G401 (cell line): Measurements from ENCODE around the gene YIF1A. TPM values are rescaled to one million over a fixed set of nuclear protein-coding genes. Genes with fewer than 3 reads are reported as not detected.
"Not testable (repeated sequence)": the region's sequence is repeated elsewhere in the genome, so short reads cannot be mapped to it uniquely, and the experiment has no call there.

Experiments used
- DNase-seq: peaks from one replicate; pipeline ENCODE4 v3.0.0-alpha.2; 2015; ENCODE audit warnings: low spot score
- in situ Hi-C: cut with HindIII; loops from 2 replicates; pipeline ENCODE4 v1.10.0; 2016; ENCODE audit warnings: low sequenced_read_pairs, mixed read lengths
- total RNA-seq: library from RNA; depleted of rRNA; stranded (reverse); fragments of >200 nt; shearing (Covaris generic); gene quantifications from 2 replicates; pipeline ENCODE4 v1.2.3, GENCODE V29; 2014

The YIF1A gene
- total RNA-seq, 1 experiment from 2014 or later = 106 TPM

- in situ Hi-C loops, DNase-seq: not testable (repeated sequence)
Measured at GRCh38 chr11:66277064-66277463, 11.9 kb downstream of the YIF1A start.

DNA sequence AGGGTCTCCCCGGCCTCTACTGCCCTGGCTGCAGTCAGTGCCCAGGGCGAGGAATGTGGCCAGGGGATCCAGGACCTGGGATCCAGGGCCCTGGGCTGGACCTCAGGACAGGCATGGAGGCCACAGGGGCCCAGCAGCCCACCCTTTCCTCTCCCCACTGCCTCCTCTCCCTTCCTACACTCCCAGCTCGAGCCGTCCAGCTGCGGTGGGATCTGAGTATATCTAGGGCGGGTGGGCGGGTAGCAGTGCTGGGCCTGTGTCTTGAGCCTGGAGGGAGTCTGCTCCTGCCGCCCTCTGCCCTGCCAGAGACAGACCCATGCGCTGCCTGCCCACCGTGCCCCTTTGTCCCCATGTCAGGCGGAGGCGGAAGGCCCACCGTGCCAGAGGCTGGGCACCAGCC lies 12.3 kb downstream of the YIF1A start:
- DNase-seq, in situ Hi-C loops: not testable (repeated sequence)

DNA sequence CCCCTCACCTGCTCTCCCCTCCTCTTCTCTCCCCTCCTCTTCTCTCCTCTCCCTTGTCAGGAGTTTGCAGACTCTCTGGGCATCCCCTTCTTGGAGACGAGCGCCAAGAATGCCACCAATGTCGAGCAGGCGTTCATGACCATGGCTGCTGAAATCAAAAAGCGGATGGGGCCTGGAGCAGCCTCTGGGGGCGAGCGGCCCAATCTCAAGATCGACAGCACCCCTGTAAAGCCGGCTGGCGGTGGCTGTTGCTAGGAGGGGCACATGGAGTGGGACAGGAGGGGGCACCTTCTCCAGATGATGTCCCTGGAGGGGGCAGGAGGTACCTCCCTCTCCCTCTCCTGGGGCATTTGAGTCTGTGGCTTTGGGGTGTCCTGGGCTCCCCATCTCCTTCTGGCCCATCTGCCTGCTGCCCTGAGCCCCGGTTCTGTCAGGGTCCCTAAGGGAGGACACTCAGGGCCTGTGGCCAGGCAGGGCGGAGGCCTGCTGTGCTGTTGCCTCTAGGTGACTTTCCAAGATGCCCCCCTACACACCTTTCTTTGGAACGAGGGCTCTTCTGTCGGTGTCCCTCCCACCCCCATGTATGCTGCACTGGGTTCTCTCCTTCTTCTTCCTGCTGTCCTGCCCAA lies 12.8 kb downstream of the YIF1A start:
- in situ Hi-C loops = no loop called here
- no peak for DNase-seq

DNA sequence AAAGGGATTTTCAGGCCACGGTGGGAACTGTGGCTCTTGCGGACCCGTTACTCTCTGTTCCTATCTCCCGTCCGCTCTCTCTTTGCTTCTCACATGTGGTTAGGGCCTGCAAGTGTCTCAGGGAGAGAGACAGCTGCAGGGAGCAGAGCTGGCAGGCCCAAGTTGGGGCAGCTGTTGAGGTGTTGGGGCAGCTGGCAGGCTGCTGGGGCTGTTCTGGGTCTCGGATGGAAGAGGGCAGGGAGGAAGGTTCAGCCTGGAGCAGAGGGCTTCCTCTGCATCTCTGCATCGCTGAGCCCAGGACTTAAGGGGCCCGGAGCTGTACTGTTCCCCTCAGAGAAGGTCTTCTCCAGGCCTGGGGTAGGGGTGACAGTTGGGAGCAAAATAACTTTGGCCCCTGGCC lies 13.5 kb downstream of the YIF1A start:
- DNase-seq = no peak
- in situ Hi-C loops = no loop called here

DNA sequence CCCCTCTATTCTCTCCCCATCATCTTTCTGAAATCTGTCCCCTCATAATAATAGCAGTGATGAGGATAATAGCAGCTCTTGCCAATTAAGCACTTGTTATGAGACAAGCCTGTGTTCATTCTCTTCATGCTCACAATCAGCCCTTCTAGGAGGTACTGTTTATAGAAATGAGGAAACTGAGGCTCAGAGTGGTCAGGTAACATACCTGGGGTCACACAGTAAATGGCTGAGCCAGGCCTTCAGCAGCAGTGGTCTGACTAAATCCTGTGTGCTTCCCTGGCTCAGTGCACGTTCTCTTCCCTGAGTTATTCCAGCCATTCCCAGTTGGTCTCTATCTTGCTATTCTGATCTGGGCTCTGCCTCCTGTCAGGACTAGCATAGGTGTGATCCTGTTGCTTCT lies 14.7 kb downstream of the YIF1A start:
- in situ Hi-C loops = no loop called here
- DNase-seq = no peak

DNA sequence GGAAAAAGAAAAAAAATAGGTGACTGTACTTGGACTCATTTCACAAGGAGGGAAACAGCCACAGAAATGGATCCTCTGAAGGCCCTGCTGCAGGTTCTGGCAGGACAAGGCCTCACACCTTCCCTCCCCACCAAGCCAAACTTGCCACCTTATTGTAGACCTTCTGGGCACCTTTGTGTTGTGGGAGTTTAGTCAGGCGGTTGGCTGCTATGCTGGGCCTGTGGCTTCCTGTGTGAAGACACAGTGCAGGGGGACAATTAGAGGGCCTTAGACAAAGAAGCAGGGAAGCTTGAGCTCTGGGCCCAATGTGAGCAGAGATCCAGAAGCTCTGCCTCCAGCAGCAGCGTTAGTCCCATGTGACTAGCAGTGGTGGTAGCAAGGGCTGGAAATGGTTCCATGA lies 16.3 kb downstream of the YIF1A start:
- in situ Hi-C loops = no loop called here
- DNase-seq = no peak

GRCh38 chr11:66271816-66272215 lies 17.1 kb downstream of the YIF1A start:
- in situ Hi-C loops = no loop called here
- DNase-seq = no peak

DNA sequence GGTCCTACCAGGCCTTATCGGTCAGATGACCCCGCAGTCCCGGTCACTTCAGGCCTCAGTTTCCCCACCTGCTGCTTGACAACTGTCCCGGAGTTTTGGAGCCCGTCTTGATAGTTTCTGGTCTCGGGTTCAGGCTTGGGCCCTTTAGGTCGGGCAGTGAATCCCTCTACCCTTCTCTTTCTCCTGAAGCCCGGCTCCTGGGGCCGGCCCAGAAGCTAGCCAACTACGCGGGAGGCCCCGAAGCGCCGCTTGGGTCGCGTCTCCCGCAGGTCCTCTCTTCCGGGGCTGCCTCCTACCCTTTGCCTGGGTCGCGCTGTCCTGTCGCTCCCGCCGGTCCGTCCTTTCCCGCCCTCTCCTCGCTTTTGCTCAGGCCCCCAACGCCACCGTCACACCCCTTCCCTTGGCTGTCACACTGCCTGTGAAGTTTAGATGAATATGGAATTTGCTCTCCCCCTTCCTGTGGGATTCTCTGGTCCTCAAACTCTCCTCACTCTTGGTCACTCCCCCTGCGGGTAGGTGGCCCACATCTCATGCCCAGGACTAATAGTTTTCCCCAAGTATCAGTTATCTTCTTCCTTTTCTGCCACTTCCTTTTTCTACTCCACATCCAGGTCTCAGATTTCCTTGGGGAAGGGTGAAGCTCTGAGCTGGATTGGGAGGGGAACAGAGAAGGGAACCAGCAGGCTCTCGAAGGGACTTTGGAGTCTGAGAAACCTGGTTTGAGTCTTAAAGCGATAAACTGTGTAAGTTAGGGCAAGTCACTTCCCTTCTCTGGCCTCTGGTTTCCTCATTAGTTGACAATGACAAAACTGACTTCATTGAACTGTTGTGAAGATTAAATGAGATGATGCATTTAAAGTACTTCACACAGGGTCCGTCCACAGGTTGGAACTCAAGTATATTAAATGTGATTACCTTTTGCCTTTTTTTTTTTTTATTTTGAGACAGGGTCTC lies 19.7 kb downstream of the YIF1A start:
- in situ Hi-C loops = no loop called here
- DNase-seq = no peak

- in situ Hi-C loops = no loop called here
- DNase-seq = peak; percentile 99
Measured at GRCh38 chr11:66268244-66268951, 20.5 kb downstream of the YIF1A start, which contains the start of gene RAB1B. TSS of gene RAB1B (plus strand) at chr11:66268639. CDS start at chr11:66268680, 41 bp downstream.

DNA sequence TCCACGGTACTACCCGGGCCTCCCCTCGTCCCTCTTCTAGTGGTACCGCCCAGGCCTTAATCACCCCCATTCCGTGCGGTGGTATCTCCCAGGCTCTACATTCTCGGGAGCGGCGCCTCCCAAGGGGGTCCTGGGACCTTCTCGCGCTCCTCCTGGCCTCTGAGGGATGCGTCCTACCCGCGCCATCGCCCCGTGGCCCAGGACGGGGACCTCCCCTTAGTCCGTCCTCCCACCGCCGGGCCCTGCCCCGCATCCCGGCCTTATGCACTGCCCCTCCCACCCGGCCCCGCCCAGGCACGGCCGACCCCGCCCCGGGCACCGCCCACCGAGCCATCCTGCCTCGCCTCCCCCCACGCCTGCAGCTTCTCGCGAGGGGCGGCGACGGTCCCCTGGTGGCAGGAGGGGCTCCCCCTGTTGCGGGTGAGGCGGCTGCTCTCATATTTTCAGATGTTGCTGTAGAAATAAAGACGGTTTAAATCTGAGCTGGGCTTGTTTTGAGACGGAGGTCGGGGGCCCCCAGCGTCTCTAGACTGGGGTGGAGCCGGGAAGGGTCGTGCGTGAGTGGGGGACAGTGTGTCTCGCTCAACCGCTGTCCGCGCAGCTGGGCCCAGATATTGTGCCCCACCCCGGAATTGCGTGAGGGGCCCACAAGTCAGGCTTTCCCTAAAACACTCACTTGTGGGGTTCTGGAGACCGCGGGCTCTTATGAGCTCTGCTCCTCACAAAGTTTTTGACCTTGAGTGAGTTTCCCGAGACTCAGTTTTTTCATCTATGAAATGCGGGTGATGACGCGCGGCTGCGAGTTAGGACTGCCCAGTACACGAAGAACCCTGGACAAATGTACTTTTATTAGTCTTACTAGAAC lies 21.3 kb downstream of the YIF1A start:
- peak; percentile 80 for DNase-seq
- in situ Hi-C loops = no loop called here

GRCh38 chr11:66267039-66267378 lies 21.9 kb downstream of the YIF1A start:
- in situ Hi-C loops = no loop called here
- no peak for DNase-seq

DNA sequence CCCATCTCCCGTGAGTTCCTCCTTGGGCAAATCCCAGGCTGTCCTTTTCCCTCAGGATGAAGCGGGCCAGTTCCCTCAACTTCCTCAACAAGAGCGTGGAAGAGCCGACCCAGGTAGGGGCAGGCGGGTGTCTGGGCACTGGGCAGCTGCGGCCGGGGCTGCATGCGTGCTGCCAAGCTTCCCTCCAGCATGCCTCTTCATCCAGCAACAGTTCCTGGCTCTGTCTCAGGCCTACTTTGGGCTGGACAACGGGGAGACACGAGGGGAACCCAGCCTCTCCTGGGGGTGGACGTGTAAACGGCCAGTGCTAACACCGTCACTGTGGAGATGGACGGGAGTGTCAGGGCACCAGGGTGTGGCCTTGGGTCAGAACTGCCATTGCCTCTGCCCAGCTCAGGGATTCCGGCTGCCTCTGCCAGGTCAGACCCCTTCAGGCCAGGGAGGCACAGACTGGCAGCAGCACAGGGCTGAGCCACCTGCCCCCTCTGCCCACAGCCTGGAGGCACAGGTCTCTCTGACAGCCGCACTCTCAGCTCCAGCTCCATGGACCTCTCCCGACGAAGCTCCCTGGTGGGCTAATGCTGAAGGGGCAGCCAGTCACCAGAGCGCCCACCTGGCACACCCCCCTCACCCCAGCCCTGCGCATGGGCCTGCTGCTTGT lies 22.4 kb downstream of the YIF1A start:
- in situ Hi-C loops = no loop called here
- DNase-seq = no peak

DNA sequence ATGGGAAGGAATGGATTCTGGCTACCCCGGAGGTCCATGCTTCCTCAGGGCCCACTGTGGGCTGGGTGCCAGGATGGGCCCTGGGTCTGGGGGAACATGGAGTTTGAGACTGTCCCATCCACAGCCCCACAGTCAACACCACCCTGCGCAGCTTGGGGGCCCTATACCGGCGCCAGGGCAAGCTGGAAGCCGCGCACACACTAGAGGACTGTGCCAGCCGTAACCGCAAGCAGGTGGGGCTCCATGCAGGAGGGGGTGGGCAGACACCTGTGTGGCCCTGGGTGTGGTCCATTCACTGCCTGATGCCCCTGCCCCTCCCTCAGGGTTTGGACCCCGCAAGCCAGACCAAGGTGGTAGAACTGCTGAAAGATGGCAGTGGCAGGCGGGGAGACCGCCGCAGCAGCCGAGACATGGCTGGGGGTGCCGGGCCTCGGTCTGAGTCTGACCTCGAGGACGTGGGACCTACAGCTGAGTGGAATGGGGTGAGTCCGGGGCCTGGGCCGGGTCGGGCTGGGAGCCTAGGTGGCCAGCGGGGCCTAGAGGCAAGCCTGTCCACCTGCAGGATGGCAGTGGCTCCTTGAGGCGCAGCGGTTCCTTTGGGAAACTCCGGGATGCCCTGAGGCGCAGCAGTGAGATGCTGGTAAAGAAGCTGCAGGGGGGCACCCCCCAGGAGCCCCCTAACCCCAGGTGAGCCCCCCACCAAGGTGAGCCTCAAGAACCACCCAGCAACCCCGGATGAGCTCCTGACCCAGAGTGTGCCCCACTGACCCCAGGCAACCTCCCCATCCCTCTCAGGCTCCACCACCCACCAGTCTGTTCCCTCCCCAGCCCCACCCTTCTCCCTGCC lies 23.2 kb downstream of the YIF1A start:
- in situ Hi-C loops = no loop called here
- DNase-seq = no peak

DNA sequence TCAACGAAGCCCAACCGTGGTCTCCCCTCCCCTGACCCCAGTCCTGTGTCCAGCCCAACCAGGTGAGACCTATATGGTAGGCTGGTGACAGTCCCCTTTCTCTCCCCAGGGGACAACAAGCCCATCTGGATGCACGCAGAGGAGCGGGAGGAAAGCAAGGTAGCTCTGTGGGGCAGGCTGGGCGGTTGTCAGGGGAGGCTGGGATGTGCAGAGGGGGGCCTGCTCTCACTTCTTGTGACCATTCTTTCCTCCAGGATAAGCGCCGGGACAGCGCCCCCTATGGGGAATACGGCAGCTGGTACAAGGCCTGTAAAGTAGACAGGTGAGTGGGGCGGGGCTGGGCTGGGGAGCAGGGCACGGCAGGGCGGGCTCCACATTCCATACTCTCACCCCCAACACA lies 24.0 kb downstream of the YIF1A start:
- no peak for DNase-seq
- in situ Hi-C loops = no loop called here

DNA sequence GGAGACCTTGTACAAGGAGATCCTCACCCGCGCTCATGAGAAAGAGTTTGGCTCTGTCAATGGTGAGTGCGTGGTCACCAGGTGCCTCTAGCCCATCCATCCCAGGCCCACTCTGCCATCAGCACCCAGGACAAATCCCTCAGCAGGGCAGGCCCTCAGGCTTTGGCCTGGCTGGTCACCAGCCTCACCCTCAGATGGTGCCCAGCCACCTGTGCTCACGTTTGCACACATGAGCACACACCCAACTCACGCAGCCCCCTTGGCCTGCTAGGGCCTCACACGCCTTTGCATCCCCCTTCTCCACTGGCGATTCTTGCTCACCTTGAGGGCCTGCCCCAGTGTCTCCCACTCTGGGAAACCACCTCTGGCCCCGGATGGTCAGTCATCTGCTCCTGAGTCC lies 24.6 kb downstream of the YIF1A start:
- in situ Hi-C loops = no loop called here
- no peak for DNase-seq

DNA sequence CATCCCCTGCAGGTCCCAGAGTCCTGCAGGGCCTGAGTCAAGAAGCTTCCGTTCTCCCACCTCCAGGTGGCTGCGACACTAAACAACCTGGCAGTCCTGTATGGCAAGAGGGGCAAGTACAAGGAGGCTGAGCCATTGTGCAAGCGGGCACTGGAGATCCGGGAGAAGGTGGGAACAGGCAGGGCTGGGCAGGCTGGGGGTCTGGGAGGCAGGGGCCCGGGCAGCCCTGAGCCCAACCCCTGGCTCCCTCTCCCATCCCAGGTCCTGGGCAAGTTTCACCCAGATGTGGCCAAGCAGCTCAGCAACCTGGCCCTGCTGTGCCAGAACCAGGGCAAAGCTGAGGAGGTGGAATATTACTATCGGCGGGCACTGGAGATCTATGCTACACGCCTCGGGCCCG lies 25.2 kb downstream of the YIF1A start:
- no peak for DNase-seq
- in situ Hi-C loops = no loop called here

GRCh38 chr11:66263231-66263630 lies 25.7 kb downstream of the YIF1A start:
- in situ Hi-C loops = no loop called here
- no peak for DNase-seq

GRCh38 chr11:66262696-66263095 lies 26.2 kb downstream of the YIF1A start:
- in situ Hi-C loops = no loop called here
- no peak for DNase-seq
